ACC112 (cell line): ENCODE results near the gene FREM3.
"Not testable (repeated sequence)": the region's sequence is repeated elsewhere in the genome, so short reads cannot be mapped to it uniquely, and the experiment has no call there.

ENCODE experiments used
- H2AFZ ChIP-seq: fragments of 200-600 bp; sonication (generic); one replicate; pipeline ENCODE4 v1.6.0; 2017; ENCODE audit warnings: antibody characterized with exemption, low read length; ENCODE audit not compliant: unreplicated experiment
- H3K27ac ChIP-seq: fragments of 200-600 bp; sonication (generic); 2 replicates; pipeline ENCODE4 v1.5.1; 2014; ENCODE audit warnings: low read depth, mild to moderate bottlenecking, antibody characterized with exemption, low read length, moderate library complexity
- H3K27me3 ChIP-seq: fragments of 200-600 bp; sonication (generic); 2 replicates; pipeline ENCODE4 v1.6.1; 2014; ENCODE audit warnings: mild to moderate bottlenecking, antibody characterized with exemption, low read length, moderate library complexity, mixed read lengths; ENCODE audit not compliant: insufficient read depth
- H3K36me3 ChIP-seq: fragments of 200-600 bp; sonication (generic); 2 replicates; pipeline ENCODE4 v1.6.1; 2016; ENCODE audit warnings: mild to moderate bottlenecking, antibody characterized with exemption, low read length, moderate library complexity, mixed read lengths; ENCODE audit not compliant: insufficient read depth
- H3K4me1 ChIP-seq: fragments of 200-600 bp; sonication (generic); one replicate; pipeline ENCODE4 v1.6.1; 2016; ENCODE audit warnings: low read length, mixed read lengths; ENCODE audit not compliant: insufficient read depth, unreplicated experiment, control insufficient read depth
- H3K4me3 ChIP-seq: fragments of 200-600 bp; sonication (generic); 2 replicates; pipeline ENCODE4 v1.5.1; 2014; ENCODE audit warnings: mild to moderate bottlenecking, low read depth, low read length
- H3K79me2 ChIP-seq: fragments of 200-600 bp; sonication (generic); one replicate; pipeline ENCODE4 v1.6.0; 2016; ENCODE audit warnings: low read length; ENCODE audit not compliant: control insufficient read depth, unreplicated experiment, insufficient read depth

FREM3 gene

GRCh38 chr4:143700416-143701352 is at the start of gene FREM3:
FREM3 (minus strand) TSS chr4:143700675; CDS start chr4:143700675, 0 bp downstream.
- Histone ChIP-seq H3K79me2 (no peaks in the 10 kb centered on the region), H2AFZ (no peak within 1 kb of the TSS), H3K27ac (no peak within 1 kb of the TSS), H3K36me3 (no peaks in the 10 kb centered on the region), H3K4me3 (peak within 1 kb of the TSS; percentile 56), H3K27me3 (peaks cover 43% of the 10 kb centered on the region), H3K4me1 (no peaks in the 10 kb centered on the region)

GRCh38 chr4:143745874-143746273 is 45.4 kb upstream of the FREM3 start:
- Histone ChIP-seq H2AFZ (no peak overlapping the region), H3K36me3 (no peaks in the 10 kb centered on the region), H3K27ac (no peak overlapping the region), H3K4me3 (no peak overlapping the region), H3K27me3 (no peaks in the 10 kb centered on the region), H3K4me1 (no peaks in the 10 kb centered on the region), H3K79me2 (no peaks in the 10 kb centered on the region)

- Histone ChIP-seq H3K4me3 (no peak overlapping the region), H3K79me2 (no peaks in the 10 kb centered on the region), H3K27ac (no peak overlapping the region)
Observed at GRCh38 chr4:143743591-143743990, 43.1 kb upstream of the FREM3 start.

GRCh38 chr4:143742834-143743233 is 42.4 kb upstream of the FREM3 start:
- Histone ChIP-seq H2AFZ (no peak overlapping the region), H3K36me3 (no peaks in the 10 kb centered on the region), H3K4me3 (no peak overlapping the region), H3K27ac (no peak overlapping the region), H3K79me2 (no peaks in the 10 kb centered on the region), H3K27me3 (no peaks in the 10 kb centered on the region), H3K4me1 (no peaks in the 10 kb centered on the region)

More at GRCh38 chr4:143743591-143743990, 43.1 kb upstream of the FREM3 start:
- Histone ChIP-seq H3K36me3 (no peaks in the 10 kb centered on the region), H2AFZ (no peak overlapping the region), H3K27me3 (no peaks in the 10 kb centered on the region), H3K4me1 (no peaks in the 10 kb centered on the region)

- Histone ChIP-seq H2AFZ (no peak overlapping the region), H3K27me3 (no peaks in the 10 kb centered on the region), H3K4me1 (no peaks in the 10 kb centered on the region), H3K79me2 (no peaks in the 10 kb centered on the region), H3K27ac (no peak overlapping the region), H3K36me3 (no peaks in the 10 kb centered on the region), H3K4me3 (no peak overlapping the region)
Observed at GRCh38 chr4:143736861-143737260, 36.4 kb upstream of the FREM3 start.

GRCh38 chr4:143736061-143736460 is 35.6 kb upstream of the FREM3 start:
- not testable (repeated sequence) for H3K27me3 ChIP-seq, H3K36me3 ChIP-seq

GRCh38 chr4:143728166-143728565 is 27.7 kb upstream of the FREM3 start:
- peak overlapping the region; percentile 54 for H3K27ac ChIP-seq
- no peaks in the 10 kb centered on the region for H3K79me2 ChIP-seq
- H3K4me1 ChIP-seq = peaks cover 17% of the 10 kb centered on the region
- H3K36me3 ChIP-seq = no peaks in the 10 kb centered on the region; the same call in 1 of the 2 replicates
- H3K4me3 ChIP-seq = no peak overlapping the region
- H2AFZ ChIP-seq = peak overlapping the region; percentile 14
- no peaks in the 10 kb centered on the region for H3K27me3 ChIP-seq

More at GRCh38 chr4:143736061-143736460, 35.6 kb upstream of the FREM3 start:
- not testable (repeated sequence) for H2AFZ ChIP-seq, H3K27ac ChIP-seq, H3K79me2 ChIP-seq, H3K4me3 ChIP-seq, H3K4me1 ChIP-seq

GRCh38 chr4:143726714-143727113 is 26.2 kb upstream of the FREM3 start:
- Histone ChIP-seq H3K4me1 (peaks cover 22% of the 10 kb centered on the region), H2AFZ (no peak overlapping the region), H3K27ac (no peak overlapping the region), H3K4me3 (no peak overlapping the region), H3K79me2 (no peaks in the 10 kb centered on the region), H3K27me3 (no peaks in the 10 kb centered on the region), H3K36me3 (no peaks in the 10 kb centered on the region; the same call in 1 of the 2 replicates)

GRCh38 chr4:143721317-143721716 is 20.8 kb upstream of the FREM3 start:
- peak overlapping the region; percentile 63 for H2AFZ ChIP-seq

GRCh38 chr4:143718748-143719147 is 18.3 kb upstream of the FREM3 start:
- not testable (repeated sequence) for H2AFZ ChIP-seq, H3K27me3 ChIP-seq, H3K27ac ChIP-seq, H3K79me2 ChIP-seq, H3K4me3 ChIP-seq, H3K36me3 ChIP-seq
- peaks cover 16% of the 10 kb centered on the region for H3K4me1 ChIP-seq

More at GRCh38 chr4:143721317-143721716, 20.8 kb upstream of the FREM3 start:
- peaks cover 16% of the 10 kb centered on the region for H3K4me1 ChIP-seq
- H3K4me3 ChIP-seq = peak overlapping the region; percentile 26; the same call in 1 of the 2 replicates
- H3K27ac ChIP-seq = peak overlapping the region; percentile 58
- no peaks in the 10 kb centered on the region for H3K27me3 ChIP-seq
- no peaks in the 10 kb centered on the region for H3K79me2 ChIP-seq
- no peaks in the 10 kb centered on the region; the same call in 1 of the 2 replicates for H3K36me3 ChIP-seq
